HG03175 (cell line): ENCODE results near the gene GSC2.

Experiments used
- ATAC-seq: cut with Tn5 transposase; IDR thresholded peaks from one replicate; pipeline ENCODE4 v1.9.1; 2021; ENCODE audit warnings: mild to moderate bottlenecking, moderate library complexity; ENCODE audit not compliant: unreplicated experiment

The GSC2 gene

GRCh38 chr22:19149991-19150390, at the start of gene GSC2:
TSS of gene GSC2 (minus strand) at chr22:19150292. CDS start at chr22:19150283, 9 bp downstream.
- no peak for ATAC-seq

GRCh38 chr22:19199479-19199878, 49.4 kb upstream of the GSC2 start:
- no peak for ATAC-seq

GRCh38 chr22:19197997-19198865, 48.1 kb upstream of the GSC2 start:
- ATAC-seq: no peak

- no peak for ATAC-seq
These were observed 46.9 kb upstream of the GSC2 start for GRCh38 chr22:19196841-19197612.

- no peak for ATAC-seq
These were observed 46.0 kb upstream of the GSC2 start for GRCh38 chr22:19195796-19196731.

- no peak for ATAC-seq
These were observed 44.9 kb upstream of the GSC2 start for GRCh38 chr22:19194766-19195536.

GRCh38 chr22:19193879-19194278, 43.8 kb upstream of the GSC2 start:
- no peak for ATAC-seq

GRCh38 chr22:19187716-19188563, 37.8 kb upstream of the GSC2 start:
- no peak for ATAC-seq

- no peak for ATAC-seq
These were observed 34.3 kb upstream of the GSC2 start for GRCh38 chr22:19184276-19184997.

- no peak for ATAC-seq
These were observed 33.1 kb upstream of the GSC2 start for GRCh38 chr22:19183216-19183615.

- no peak for ATAC-seq
These were observed 32.5 kb upstream of the GSC2 start for GRCh38 chr22:19182472-19183157.

- no peak for ATAC-seq
These were observed 31.8 kb upstream of the GSC2 start for GRCh38 chr22:19181786-19182471.

GRCh38 chr22:19180740-19181410, 30.8 kb upstream of the GSC2 start:
- ATAC-seq: no peak

GRCh38 chr22:19180234-19180633, 30.1 kb upstream of the GSC2 start:
- ATAC-seq: no peak

- ATAC-seq: peak; percentile 44
These were observed 29.5 kb upstream of the GSC2 start for GRCh38 chr22:19179497-19180048.

GRCh38 chr22:19178657-19179496, 28.8 kb upstream of the GSC2 start, which contains the start of gene SLC25A1:
TSS of gene SLC25A1 (minus strand) at chr22:19178736. CDS start at chr22:19178673, 63 bp downstream.
- ATAC-seq: peak; percentile 68
